HG02763 (cell line): ENCODE measurements around the gene RAB17.

Experiments used
- ATAC-seq: cut with Tn5 transposase; IDR thresholded peaks from one replicate; pipeline ENCODE4 v1.9.1; 2021; ENCODE audit warnings: mild to moderate bottlenecking, moderate library complexity; ENCODE audit not compliant: unreplicated experiment

RAB17 gene

DNA sequence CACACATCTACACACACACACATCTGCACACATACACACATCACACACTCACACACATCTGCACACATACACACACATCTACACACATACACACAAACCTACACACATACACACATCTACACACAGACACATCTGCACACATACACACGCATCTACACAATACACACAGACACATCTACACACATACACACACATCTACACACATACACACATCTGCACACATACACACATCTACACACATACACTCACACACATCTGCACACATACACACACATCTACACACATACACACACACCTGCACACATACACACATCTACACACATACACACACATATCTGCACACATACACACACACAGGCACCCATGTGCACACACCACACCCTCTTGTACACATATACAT, 24.6 kb downstream of the RAB17 start:
- ATAC-seq, result no peak

GRCh38 chr2:237564526-237565131, 25.9 kb downstream of the RAB17 start:
- no peak for ATAC-seq

GRCh38 chr2:237563816-237564215, 26.7 kb downstream of the RAB17 start:
- no peak for ATAC-seq

DNA sequence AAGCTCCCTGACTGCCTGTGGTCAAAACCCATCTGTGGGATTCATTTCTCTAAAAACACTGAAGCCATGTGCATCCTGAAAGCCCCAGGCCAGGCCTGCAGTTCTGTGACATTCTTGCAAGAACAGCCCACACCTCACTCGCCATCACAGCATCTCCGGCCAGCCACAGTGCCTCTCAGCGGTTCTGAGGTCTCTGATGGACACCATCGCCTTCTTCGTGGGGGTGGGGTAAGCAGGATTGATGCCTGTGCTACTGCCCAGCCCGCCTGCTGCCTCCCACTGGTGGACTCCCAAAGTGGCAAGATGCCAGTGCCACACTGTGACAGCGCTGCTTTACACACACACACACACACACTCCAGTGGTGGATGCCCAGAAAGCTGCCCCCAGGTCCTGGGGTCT, 29.3 kb downstream of the RAB17 start:
- ATAC-seq, result no peak

- no peak for ATAC-seq
Measured at GRCh38 chr2:237558961-237559641, 31.4 kb downstream of the RAB17 start.

- no peak for ATAC-seq
Measured at GRCh38 chr2:237557633-237558015, 32.9 kb downstream of the RAB17 start.

GRCh38 chr2:237556773-237557632, 33.5 kb downstream of the RAB17 start:
- peak; percentile 95 for ATAC-seq

GRCh38 chr2:237555560-237555959, 35.0 kb downstream of the RAB17 start:
- ATAC-seq, result no peak

GRCh38 chr2:237553948-237554347, 36.6 kb downstream of the RAB17 start:
- ATAC-seq, result no peak

DNA sequence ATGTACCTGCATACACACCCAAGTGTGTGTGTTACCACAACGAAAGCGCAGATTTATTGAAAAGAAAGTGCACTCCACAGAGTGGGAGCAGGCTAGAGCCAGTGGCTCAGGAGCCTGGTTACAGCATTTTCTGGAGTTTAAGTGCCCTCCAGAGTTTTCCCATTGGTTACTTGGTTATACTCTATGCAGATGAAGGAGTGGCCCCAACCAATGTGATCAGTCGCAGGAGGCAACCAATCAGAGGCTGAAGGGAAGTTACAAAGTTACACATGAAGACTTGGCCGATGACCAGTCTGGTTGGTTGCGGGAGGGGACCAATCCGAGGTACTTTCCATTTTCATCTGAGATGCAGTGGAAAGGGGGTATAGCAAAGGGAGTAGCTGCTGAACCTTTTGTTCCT, 37.6 kb downstream of the RAB17 start:
- ATAC-seq, result no peak

DNA sequence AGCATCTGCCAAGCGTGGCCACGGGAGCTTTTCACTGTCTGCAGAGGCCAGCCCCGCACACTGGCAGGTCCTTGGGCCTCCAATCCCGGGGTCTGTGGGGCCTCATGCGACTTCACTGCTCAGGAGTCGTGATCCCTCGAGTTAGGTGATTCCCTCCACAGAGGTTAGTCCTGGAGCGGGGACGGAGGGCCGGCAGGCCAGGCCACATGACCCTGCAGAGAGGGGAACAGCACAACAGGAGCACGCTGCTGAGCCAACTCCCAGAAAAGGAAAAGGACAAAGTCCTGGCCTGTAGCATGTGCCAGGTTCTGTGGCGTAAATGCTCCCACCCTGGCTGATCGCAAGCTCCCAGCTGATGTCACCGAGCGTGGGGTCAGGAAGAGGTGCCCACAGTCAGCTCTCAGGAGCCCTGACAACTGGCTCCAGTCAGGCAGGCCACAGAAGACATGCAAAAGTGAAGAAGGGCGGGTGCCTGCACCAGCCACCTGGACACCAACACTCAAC, 39.4 kb downstream of the RAB17 start:
- ATAC-seq, result no peak

DNA sequence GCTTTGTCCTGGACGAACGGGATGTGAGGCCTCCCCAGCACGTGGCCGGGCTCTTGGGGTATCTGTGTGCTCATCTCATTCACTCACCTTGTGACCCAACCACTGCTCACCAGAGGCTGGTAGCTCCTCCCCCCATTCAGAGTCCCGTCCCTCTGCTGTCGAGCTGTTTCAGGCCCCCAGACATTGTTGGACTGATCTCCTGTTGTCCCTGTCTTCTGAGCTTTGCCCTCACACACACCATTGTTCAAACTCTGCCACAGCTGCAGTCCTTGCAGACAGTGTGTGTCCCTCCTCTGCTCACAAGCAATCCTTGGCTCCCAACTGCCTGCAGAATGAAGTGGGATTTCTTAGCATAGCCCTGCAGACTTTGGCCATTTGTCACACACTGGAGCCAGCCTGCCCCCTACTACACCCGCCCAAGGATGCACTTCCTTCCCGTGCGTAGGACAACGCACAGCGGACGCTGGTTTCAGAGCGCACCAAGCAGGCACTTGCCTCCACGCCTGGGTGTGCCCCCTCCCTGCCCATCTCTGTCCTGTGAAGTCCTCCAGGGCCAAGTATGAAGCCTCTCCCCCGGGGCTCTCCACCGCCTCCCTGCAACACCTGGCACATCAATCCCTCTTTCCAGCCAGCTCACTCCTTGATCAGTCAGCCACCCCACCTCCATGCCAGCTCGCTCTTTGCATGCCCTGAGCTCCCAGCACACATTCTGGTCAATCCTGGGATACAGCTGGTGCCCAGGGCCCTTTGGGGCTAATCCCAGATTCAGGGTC, 40.7 kb downstream of the RAB17 start:
- ATAC-seq, result no peak

- no peak for ATAC-seq
Measured at GRCh38 chr2:237549216-237549615, 41.3 kb downstream of the RAB17 start.

DNA sequence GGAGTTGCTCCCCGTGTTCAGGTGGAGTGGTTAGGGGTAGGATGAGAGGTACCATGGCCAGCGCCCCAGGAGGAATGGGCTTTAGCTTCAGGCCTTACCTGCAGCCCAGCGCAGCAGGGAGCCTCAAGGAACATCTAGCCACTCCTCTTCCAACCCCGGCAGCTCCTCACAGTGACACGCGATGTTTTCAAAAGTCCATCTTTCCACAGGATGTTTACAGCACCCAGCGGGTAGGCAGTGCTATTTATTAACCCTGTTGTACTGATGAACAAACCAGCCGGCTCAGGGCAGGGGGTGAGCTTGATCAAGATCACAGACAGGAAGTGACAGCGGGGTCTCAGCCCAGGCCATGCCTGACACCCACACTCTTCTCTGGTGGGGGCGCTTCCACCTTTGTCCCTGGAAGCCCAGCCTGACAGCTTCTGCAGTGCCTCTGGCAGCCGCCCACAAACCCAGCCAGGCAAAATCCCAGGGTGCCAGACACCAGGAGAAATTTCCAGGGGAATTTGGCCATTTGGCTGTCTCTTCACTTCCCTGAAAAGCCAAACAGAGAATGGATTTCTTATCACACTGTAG, 42.6 kb downstream of the RAB17 start:
- ATAC-seq, result no peak

- ATAC-seq, result no peak
Measured at GRCh38 chr2:237546876-237547395, 43.6 kb downstream of the RAB17 start.

DNA sequence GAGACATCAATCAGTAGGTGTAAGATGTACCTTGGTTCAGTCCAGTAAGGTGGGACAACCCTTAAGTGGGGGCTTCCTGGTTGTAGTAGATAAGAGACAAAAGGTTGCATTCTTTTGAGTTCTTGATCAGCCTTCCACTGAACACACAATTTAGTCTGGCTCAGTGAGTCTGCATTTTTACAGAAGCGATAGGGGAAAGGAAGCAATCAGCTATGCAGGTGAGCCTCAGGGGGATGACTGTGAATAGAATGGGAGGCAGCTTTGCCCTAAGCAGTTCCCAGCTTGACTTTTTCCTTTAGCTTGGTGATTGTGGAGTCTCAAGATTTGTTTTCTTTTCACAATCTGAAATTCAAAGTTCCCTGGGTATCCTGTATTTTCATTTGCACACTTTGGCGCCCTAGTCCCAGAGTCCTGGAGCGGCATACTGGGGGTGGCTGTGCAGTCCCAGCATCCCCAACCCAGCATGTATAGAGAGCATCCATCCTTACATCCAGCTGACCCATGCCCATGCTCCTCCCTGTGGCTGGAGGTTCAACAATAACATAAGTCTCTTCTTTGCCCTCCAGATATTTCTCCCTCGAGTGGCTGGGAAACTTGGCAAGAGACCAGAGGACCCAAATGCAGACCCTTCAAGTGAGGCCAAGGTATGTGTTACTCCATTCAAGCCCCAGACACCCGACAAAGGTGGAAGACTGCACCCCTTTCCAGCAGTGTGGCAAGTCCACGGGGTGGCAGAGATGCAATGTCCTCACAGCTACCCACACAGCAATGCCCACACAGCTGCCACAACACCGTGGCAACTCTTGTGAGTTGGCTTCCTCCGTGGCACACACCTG, 44.3 kb downstream of the RAB17 start:
- ATAC-seq, result no peak

DNA sequence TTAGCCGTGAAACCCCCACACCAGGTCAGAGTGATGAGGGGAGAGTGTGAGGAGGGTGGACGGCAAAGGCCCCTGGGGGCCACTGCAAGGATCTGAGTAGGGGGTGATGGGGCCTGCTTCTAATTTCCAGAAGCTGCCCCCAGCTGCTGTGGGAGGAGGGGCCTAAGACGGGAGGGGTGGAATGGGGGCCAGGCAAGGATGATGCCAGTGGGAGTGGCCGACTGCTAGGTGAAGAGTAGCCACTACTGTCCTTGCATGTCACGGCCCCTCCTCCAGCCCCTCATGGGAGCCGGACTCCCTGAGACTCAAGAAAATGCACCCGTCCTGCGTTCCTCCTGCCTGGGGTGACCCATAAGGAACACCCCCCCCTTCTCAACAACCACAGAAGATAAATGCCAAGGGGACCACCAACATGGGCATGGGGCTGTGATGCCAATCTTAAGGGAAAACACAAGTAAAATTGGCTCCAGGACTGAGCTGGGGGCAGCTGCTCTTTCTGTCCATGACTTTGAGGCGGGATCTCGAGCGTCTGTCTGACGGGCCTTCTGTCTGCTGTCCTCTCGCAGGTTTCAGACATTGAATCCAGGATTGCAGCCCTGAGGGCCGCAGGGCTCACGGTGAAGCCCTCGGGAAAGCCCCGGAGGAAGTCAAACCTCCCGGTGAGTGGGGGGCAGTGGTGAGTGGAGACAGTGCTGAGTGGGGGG, 48.4 kb downstream of the RAB17 start:
- no peak for ATAC-seq

- no peak for ATAC-seq
Measured at GRCh38 chr2:237541243-237541642, 49.3 kb downstream of the RAB17 start.

DNA sequence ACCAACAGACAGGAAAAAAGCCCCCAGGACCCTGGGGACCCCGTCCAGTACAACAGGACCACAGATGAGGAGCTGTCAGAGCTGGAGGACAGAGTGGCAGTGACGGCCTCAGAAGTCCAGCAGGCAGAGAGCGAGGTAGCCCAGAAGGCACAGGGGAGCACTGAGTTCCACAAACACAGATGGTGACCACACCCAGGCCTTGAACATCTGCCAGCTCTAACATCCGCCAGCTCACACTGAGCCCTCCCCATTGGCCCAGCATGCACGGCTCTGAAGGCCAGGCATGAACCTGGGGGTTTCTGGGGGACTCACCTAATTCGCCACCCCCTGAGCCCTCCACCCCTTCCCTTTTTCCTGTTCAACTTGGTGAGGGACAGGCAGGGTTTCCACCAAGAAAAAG, 49.7 kb downstream of the RAB17 start:
- ATAC-seq, result no peak
